IMR-90 (cell line): ENCODE measurements around the gene RIMOC1. TPM values are rescaled to one million over a fixed set of nuclear protein-coding genes. Genes with fewer than 3 reads are reported as not detected.

ENCODE experiments used
- ATAC-seq: fragments of 200-7000 bp; cut with Tn5 transposase; 2 replicates; pipeline ENCODE4 v1.9.1; 2020; ENCODE audit warnings: low read depth, mild to moderate bottlenecking, moderate library complexity
- BruUV-seq: library from RNA; stranded (reverse); fragments of 400-500 nt; replicated peaks from 2 replicates; lab custom pipeline; 2021; lab: Mats Ljungman, UMichigan
- CTCF ChIA-PET: fragments of 300-600 bp; formaldehyde crosslinking; extraction: SDS; loops from one replicate; lab custom pipeline; 2021; ENCODE audit warnings: antibody characterized with exemption; lab: Yijun Ruan, JAX
- POLR2A ChIA-PET: fragments of 300-600 bp; sonication (Branson Sonifier 250); formaldehyde crosslinking; loops from one replicate; lab custom pipeline; 2022; ENCODE audit warnings: antibody characterized with exemption; ENCODE audit not compliant: unreplicated experiment; lab: Charles Lee
- DNase-seq: peaks from one replicate; pipeline ENCODE4 v3.0.0; 2013
- H2AFZ ChIP-seq: replicated peaks from 2 replicates; pipeline ENCODE3; 2013; ENCODE audit warnings: low read length, mild to moderate bottlenecking; ENCODE audit not compliant: poor library complexity
- H2AK5ac ChIP-seq: 2 replicates; pipeline ENCODE4 v1.6.1; 2013; ENCODE audit warnings: low read depth, low read length, inconsistent platforms
- H2AK9ac ChIP-seq: replicated peaks from 2 replicates; pipeline ENCODE3; 2013; ENCODE audit warnings: mild to moderate bottlenecking, low read depth, low read length, moderate library complexity; ENCODE audit not compliant: poor library complexity
- H2BK120ac ChIP-seq: 2 replicates; pipeline ENCODE4 v1.6.1; 2013; ENCODE audit warnings: low read depth, low read length, inconsistent platforms
- H2BK15ac ChIP-seq: 3 replicates; pipeline ENCODE4 v1.6.1; 2013; ENCODE audit warnings: low read depth, low read length, inconsistent platforms
- H2BK20ac ChIP-seq: 2 replicates; pipeline ENCODE4 v1.6.1; 2013; ENCODE audit warnings: low read depth, mild to moderate bottlenecking, inconsistent platforms, low read length, moderate library complexity
- H2BK5ac ChIP-seq: 2 replicates; pipeline ENCODE4 v1.6.1; 2013; ENCODE audit warnings: mild to moderate bottlenecking, low read depth, low read length, inconsistent platforms; ENCODE audit not compliant: poor library complexity, severe bottlenecking
- H3K14ac ChIP-seq: replicated peaks from 2 replicates; pipeline ENCODE4 v1.6.1; 2013; ENCODE audit warnings: low read depth, low read length, inconsistent platforms
- H3K18ac ChIP-seq: 2 replicates; pipeline ENCODE4 v1.6.1; 2013; ENCODE audit warnings: low read depth, low read length, control low read depth
- H3K23ac ChIP-seq: 2 replicates; pipeline ENCODE4 v1.6.1; 2013; ENCODE audit warnings: low read depth, low read length, inconsistent platforms
- H3K27ac ChIP-seq: 2 replicates; pipeline ENCODE4 v1.5.1; 2013; ENCODE audit warnings: mild to moderate bottlenecking, control low read depth, low read length; ENCODE audit not compliant: insufficient read depth
- H3K27me3 ChIP-seq: 2 replicates; pipeline ENCODE4 v1.6.1; 2013; ENCODE audit warnings: low read length; ENCODE audit not compliant: control insufficient read depth, insufficient read depth
- H3K36me3 ChIP-seq: 2 replicates; pipeline ENCODE4 v1.6.1; 2013; ENCODE audit warnings: low read length, mixed read lengths; ENCODE audit not compliant: control insufficient read depth, insufficient read depth
- H3K4ac ChIP-seq: 2 replicates; pipeline ENCODE4 v1.6.1; 2013; ENCODE audit warnings: low read depth, low read length, inconsistent platforms
- H3K4me1 ChIP-seq: 2 replicates; pipeline ENCODE4 v1.6.1; 2013; ENCODE audit warnings: low read length, mixed read lengths; ENCODE audit not compliant: control insufficient read depth, insufficient read depth
- H3K4me2 ChIP-seq: 2 replicates; pipeline ENCODE4 v1.6.1; 2013; ENCODE audit warnings: low read depth, mild to moderate bottlenecking, control low read depth, low read length, moderate library complexity
- H3K4me3 ChIP-seq: 2 replicates; pipeline ENCODE4 v1.5.1; 2013; ENCODE audit warnings: low read depth, mild to moderate bottlenecking, control low read depth, low read length, moderate library complexity; ENCODE audit not compliant: insufficient read depth
- H3K56ac ChIP-seq: 2 replicates; pipeline ENCODE4 v1.6.1; 2013; ENCODE audit warnings: low read length, inconsistent platforms; ENCODE audit not compliant: insufficient read depth; ENCODE audit errors: extremely low read depth
- H3K79me1 ChIP-seq, 2 experiments: 2 replicates each; pipeline ENCODE4 v1.6.1; 2013; ENCODE audit warnings: low read length in 2 of 2, inconsistent platforms in 1 of 2, low read depth in 1 of 2
- H3K9ac ChIP-seq: 2 replicates; pipeline ENCODE4 v1.6.1; 2013; ENCODE audit warnings: low read depth, low read length, control low read depth
- H3K9me1 ChIP-seq: 2 replicates; pipeline ENCODE4 v1.6.1; 2013; ENCODE audit warnings: low read length, inconsistent platforms; ENCODE audit not compliant: insufficient read depth
- H3K9me3 ChIP-seq: 2 replicates; pipeline ENCODE4 v1.6.1; 2013; ENCODE audit warnings: low read length; ENCODE audit not compliant: control insufficient read depth, insufficient read depth
- H4K20me1 ChIP-seq: 2 replicates; pipeline ENCODE4 v1.6.1; 2013; ENCODE audit warnings: low read length, inconsistent platforms; ENCODE audit not compliant: insufficient read depth
- H4K5ac ChIP-seq: 2 replicates; pipeline ENCODE4 v1.6.1; 2013; ENCODE audit warnings: mild to moderate bottlenecking, low read depth, low read length, control low read depth
- H4K8ac ChIP-seq, 2 experiments: 2 replicates each; pipeline ENCODE4 v1.6.1; 2013; ENCODE audit warnings: low read depth in 2 of 2, low read length in 2 of 2, control low read depth in 1 of 2, inconsistent platforms in 1 of 2
- H4K91ac ChIP-seq: 2 replicates; pipeline ENCODE4 v1.6.1; 2013; ENCODE audit warnings: low read depth, low read length, inconsistent platforms; ENCODE audit not compliant: insufficient read depth
- BHLHE40 ChIP-seq: fragments of 150-350 bp; IDR thresholded peaks from 2 replicates; pipeline ENCODE4 v1.6.1; 2016; ENCODE audit warnings: mild to moderate bottlenecking, low read depth, low read length
- FOS ChIP-seq: fragments of 150-350 bp; IDR thresholded peaks from 2 replicates; pipeline ENCODE4 v1.6.1; 2016; ENCODE audit warnings: low read depth, low read length
- MXI1 ChIP-seq: IDR thresholded peaks from 2 replicates; pipeline ENCODE4 v1.6.1; 2012; ENCODE audit warnings: low read depth, mild to moderate bottlenecking, low read length, moderate library complexity, borderline replicate concordance
- RAD21 ChIP-seq: IDR thresholded peaks from 2 replicates; pipeline ENCODE4 v1.6.1; 2012; ENCODE audit warnings: low read length, improper control_type of control experiment
- RFX5 ChIP-seq: IDR thresholded peaks from 2 replicates; pipeline ENCODE4 v1.8.0; 2012; ENCODE audit warnings: low read depth, mild to moderate bottlenecking, low read length, moderate library complexity
- SMC3 ChIP-seq: fragments of 150-350 bp; IDR thresholded peaks from 2 replicates; pipeline ENCODE4 v1.6.1; 2016; ENCODE audit warnings: low read depth, mild to moderate bottlenecking, antibody characterized with exemption, low read length, moderate library complexity
- USF2 ChIP-seq: fragments of 150-350 bp; IDR thresholded peaks from 2 replicates; pipeline ENCODE4 v1.6.1; 2017; ENCODE audit warnings: mild to moderate bottlenecking, antibody characterized with exemption, low read length, low read depth
- WGBS, 2 experiments: methylation state at CpG; one replicate each; pipeline versions ENCODE4 v1.1.5 to v1.1.7; 2013; ENCODE audit warnings: missing lambda C conversion rate in 2 of 2; ENCODE audit not compliant: insufficient read length in 1 of 2; ENCODE audit errors: extremely low coverage in 2 of 2; 5-methylcytosine and 5-hydroxymethylcytosine counted together
- dilution Hi-C: fragments of 300-500 bp; cut with HindIII; formaldehyde crosslinking; loops from one replicate; pipeline ENCODE4 v1.14.3; 2018; ENCODE audit warnings: low sequenced_read_pairs; ENCODE audit not compliant: unreplicated experiment
- in situ Hi-C: fragments of 300-500 bp; cut with MboI; formaldehyde crosslinking; loops from 3 replicates; pipeline ENCODE4 v1.14.3; 2019; ENCODE audit warnings: low sequenced_read_pairs, inconsistent platforms, mixed read lengths
- intact Hi-C: fragments of 100-400 bp; cut with micrococcal nuclease; formaldehyde crosslinking; loops from 2 replicates; pipeline ENCODE4 v1.10.0; 2022
- polyA plus RNA-seq, 3 experiments: library from polyadenylated mRNA; depleted of rRNA; stranded (reverse); fragments of >200 nt; gene quantifications; 2 replicates each; pipeline ENCODE4 v1.2.3, GENCODE V29; 2012; ENCODE audit warnings: low replicate concordance in 1 of 3
- total RNA-seq: library from RNA; depleted of rRNA; stranded (reverse); fragments of >200 nt; gene quantifications from 2 replicates; pipeline ENCODE4 v1.2.3, GENCODE V29; 2012

The RIMOC1 gene
- total and polyA plus RNA-seq, 2 of the 4 experiments (the other 2 are of a cell fraction), result 4.1 to 9.0 TPM

- Histone ChIP-seq H2BK15ac (no peak overlapping the region), H3K56ac (peak overlapping the region; percentile 8; the same call in 1 of the 2 replicates), H3K9me1 (no peaks in the 10 kb centered on the region), H3K4ac (peak overlapping the region; percentile 61), H4K5ac (peak overlapping the region; percentile 16), H3K4me2 (peak overlapping the region; percentile 75), H3K27ac (peak overlapping the region; percentile 61), H2AFZ (peak overlapping the region; percentile 95), H3K14ac (peak overlapping the region; percentile 76), H2AK9ac (peak overlapping the region; percentile 84), H2BK20ac (no peak overlapping the region), H3K23ac (0 out of 2 replicates have a peak overlapping the region, but pooled peaks have one; percentile 54), H4K8ac (peak overlapping the region; percentile 76 to 98), H2BK120ac (peak overlapping the region; percentile 15; the same call in 1 of the 2 replicates), H2AK5ac (no peak overlapping the region), H3K79me1 (peaks cover 0 to 6% of the 10 kb centered on the region in 2 experiments; a peak in 1 of 4 replicates), H3K4me1 (no peaks in the 10 kb centered on the region; the same call in 1 of the 2 replicates), H3K4me3 (peak overlapping the region; percentile 67), H3K9ac (peak overlapping the region; percentile 72), H4K91ac (no peak overlapping the region), H3K9me3 (no peaks in the 10 kb centered on the region), H4K20me1 (no peaks in the 10 kb centered on the region), H3K36me3 (no peaks in the 10 kb centered on the region), H2BK5ac (peak overlapping the region; percentile 16), H3K27me3 (no peaks in the 10 kb centered on the region), H3K18ac (no peak overlapping the region; the same call in 1 of the 2 replicates)
- dilution Hi-C loops (no loop called here), intact Hi-C loops (loop anchor here (2.0 kb wide), 1 partner anchor 21 kb away; the partner anchor contains the start of gene RIMOC1), in situ Hi-C loops (no loop called here)
- DNase-seq (peak; percentile 24), ATAC-seq (no peak)
- TF ChIP-seq SMC3 (no peak), RAD21 (no peak), FOS (no peak), BHLHE40 (no peak), USF2 (no peak), RFX5 (no peak), MXI1 (peak; percentile 24; the same call in 1 of the 2 replicates)
- WGBS, 2 experiments, result 5% methylated on average over 7 of the region's 18 CpGs; no CpG with 5 or more reads in 1 of the 2 experiments
- no TSS peak for BruUV-seq
- CTCF ChIA-PET, result interaction anchor here (0.9 to 1.4 kb wide), 3 partner anchors 14 to 132 kb away, joined by 3 to 4 read pairs (median 3); no protein-coding TSS in a partner anchor
- POLR2A ChIA-PET, result interaction anchor here (1.1 kb wide), 1 partner anchor 22 kb away, joined by 3 read pairs; no protein-coding TSS in a partner anchor
Observed at GRCh38 chr5:41925555-41925951, 21.4 kb downstream of the RIMOC1 start.
